ENCODE measurements around the gene HNRNPD. TPM values are rescaled to one million over a fixed set of nuclear protein-coding genes. Genes with fewer than 3 reads are reported as not detected.

HNRNPD gene
- total and polyA plus RNA-seq, 2 of the 13 experiments (the other 11 are each of a cell fraction or from before 2014, with no cell fraction given) = 64.0 to 69.7 TPM

DNA sequence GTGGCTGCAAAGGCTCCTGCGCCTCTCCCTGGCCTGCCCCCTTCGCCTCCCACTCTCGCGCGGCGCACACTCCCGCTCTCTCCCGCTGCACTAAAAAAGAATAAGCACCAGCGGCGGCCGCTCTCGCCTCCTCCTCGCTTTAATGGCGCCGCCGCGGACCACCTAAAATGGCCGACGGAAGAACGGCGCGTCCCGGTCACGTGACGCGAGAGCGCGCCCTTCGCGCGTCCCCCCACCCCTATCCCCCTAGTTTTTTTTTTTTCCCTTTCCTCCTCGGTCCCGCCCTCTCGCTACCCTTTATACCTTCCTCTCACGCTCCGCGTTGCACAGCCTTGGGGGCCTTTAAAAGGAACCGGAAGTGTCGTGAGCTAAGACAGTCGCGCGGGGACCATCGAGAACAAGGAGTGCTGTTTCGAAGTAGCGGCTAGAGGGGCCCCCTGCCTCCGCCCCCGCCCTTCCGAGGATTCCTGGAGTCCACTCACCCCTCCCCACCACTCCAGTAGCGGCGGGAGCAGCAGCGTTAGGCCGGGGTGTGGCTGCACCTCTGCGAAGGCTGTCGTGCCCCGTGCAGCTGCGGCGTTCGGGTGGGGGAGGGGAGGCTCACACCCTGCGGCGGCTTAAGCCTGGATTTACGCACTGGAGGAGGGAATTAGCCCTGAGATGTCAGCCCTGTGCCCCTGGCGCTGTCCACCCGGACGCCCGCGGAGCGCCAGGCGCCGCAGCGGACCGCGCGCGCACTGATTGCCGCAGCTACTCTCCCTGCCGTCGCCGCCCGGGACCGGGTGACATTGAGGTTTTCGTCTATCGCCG is at the start of gene HNRNPD (continued):
- TF ChIP-seq, protein P1, sequence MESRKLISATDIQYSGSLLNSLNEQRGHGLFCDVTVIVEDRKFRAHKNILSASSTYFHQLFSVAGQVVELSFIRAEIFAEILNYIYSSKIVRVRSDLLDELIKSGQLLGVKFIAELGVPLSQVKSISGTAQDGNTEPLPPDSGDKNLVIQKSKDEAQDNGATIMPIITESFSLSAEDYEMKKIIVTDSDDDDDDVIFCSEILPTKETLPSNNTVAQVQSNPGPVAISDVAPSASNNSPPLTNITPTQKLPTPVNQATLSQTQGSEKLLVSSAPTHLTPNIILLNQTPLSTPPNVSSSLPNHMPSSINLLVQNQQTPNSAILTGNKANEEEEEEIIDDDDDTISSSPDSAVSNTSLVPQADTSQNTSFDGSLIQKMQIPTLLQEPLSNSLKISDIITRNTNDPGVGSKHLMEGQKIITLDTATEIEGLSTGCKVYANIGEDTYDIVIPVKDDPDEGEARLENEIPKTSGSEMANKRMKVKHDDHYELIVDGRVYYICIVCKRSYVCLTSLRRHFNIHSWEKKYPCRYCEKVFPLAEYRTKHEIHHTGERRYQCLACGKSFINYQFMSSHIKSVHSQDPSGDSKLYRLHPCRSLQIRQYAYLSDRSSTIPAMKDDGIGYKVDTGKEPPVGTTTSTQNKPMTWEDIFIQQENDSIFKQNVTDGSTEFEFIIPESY (CRISPR knock-in tag; IDR thresholded peaks at IDR 0.05) = peak; percentile 29; the same call in 1 of the 2 replicates
- TF ChIP-seq ZNF383 (CRISPR knock-in tag; IDR thresholded peaks at IDR 0.05; ENCODE audit: borderline replicate concordance) = peak; percentile 97; the same call in 1 of the 2 replicates
- TF ChIP-seq BORCS8-MEF2B (CRISPR knock-in tag; IDR thresholded peaks at IDR 0.05) = peak; percentile 89
- TF ChIP-seq, protein P2, sequence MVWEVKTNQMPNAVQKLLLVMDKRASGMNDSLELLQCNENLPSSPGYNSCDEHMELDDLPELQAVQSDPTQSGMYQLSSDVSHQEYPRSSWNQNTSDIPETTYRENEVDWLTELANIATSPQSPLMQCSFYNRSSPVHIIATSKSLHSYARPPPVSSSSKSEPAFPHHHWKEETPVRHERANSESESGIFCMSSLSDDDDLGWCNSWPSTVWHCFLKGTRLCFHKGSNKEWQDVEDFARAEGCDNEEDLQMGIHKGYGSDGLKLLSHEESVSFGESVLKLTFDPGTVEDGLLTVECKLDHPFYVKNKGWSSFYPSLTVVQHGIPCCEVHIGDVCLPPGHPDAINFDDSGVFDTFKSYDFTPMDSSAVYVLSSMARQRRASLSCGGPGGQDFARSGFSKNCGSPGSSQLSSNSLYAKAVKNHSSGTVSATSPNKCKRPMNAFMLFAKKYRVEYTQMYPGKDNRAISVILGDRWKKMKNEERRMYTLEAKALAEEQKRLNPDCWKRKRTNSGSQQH (CRISPR knock-in tag; IDR thresholded peaks at IDR 0.05; ENCODE audit: low read depth) = peak; percentile 57; the same call in 1 of the 2 replicates
- TF ChIP-seq ZNF530 (CRISPR knock-in tag; IDR thresholded peaks at IDR 0.05; ENCODE audit: low read depth) = no peak
- TF ChIP-seq, protein P3, sequence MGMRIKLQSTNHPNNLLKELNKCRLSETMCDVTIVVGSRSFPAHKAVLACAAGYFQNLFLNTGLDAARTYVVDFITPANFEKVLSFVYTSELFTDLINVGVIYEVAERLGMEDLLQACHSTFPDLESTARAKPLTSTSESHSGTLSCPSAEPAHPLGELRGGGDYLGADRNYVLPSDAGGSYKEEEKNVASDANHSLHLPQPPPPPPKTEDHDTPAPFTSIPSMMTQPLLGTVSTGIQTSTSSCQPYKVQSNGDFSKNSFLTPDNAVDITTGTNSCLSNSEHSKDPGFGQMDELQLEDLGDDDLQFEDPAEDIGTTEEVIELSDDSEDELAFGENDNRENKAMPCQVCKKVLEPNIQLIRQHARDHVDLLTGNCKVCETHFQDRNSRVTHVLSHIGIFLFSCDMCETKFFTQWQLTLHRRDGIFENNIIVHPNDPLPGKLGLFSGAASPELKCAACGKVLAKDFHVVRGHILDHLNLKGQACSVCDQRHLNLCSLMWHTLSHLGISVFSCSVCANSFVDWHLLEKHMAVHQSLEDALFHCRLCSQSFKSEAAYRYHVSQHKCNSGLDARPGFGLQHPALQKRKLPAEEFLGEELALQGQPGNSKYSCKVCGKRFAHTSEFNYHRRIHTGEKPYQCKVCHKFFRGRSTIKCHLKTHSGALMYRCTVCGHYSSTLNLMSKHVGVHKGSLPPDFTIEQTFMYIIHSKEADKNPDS (CRISPR knock-in tag; IDR thresholded peaks at IDR 0.05) = no peak; the same call in 1 of the 2 replicates
- no peak for TF ChIP-seq NFE2L1 (CRISPR knock-in tag; IDR thresholded peaks at IDR 0.05; ENCODE audit: borderline replicate concordance)
- TF ChIP-seq RAD21 (CRISPR knock-in tag; IDR thresholded peaks at IDR 0.05) = peak; percentile 73
- 0 out of 2 replicates have a peak, but pooled peaks have one; percentile 82 for TF ChIP-seq MYNN (CRISPR knock-in tag; IDR thresholded peaks at IDR 0.05; ENCODE audit: low read depth)
- no peak for TF ChIP-seq ZNF549 (CRISPR knock-in tag; IDR thresholded peaks at IDR 0.05)
- TF ChIP-seq TBX2 (CRISPR knock-in tag; IDR thresholded peaks at IDR 0.05; ENCODE audit: borderline replicate concordance) = peak; percentile 98
- TF ChIP-seq, protein P4, sequence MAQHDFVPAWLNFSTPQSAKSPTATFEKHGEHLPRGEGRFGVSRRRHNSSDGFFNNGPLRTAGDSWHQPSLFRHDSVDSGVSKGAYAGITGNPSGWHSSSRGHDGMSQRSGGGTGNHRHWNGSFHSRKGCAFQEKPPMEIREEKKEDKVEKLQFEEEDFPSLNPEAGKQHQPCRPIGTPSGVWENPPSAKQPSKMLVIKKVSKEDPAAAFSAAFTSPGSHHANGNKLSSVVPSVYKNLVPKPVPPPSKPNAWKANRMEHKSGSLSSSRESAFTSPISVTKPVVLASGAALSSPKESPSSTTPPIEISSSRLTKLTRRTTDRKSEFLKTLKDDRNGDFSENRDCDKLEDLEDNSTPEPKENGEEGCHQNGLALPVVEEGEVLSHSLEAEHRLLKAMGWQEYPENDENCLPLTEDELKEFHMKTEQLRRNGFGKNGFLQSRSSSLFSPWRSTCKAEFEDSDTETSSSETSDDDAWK (CRISPR knock-in tag; IDR thresholded peaks at IDR 0.05) = no peak
- TF ChIP-seq, protein P5, sequence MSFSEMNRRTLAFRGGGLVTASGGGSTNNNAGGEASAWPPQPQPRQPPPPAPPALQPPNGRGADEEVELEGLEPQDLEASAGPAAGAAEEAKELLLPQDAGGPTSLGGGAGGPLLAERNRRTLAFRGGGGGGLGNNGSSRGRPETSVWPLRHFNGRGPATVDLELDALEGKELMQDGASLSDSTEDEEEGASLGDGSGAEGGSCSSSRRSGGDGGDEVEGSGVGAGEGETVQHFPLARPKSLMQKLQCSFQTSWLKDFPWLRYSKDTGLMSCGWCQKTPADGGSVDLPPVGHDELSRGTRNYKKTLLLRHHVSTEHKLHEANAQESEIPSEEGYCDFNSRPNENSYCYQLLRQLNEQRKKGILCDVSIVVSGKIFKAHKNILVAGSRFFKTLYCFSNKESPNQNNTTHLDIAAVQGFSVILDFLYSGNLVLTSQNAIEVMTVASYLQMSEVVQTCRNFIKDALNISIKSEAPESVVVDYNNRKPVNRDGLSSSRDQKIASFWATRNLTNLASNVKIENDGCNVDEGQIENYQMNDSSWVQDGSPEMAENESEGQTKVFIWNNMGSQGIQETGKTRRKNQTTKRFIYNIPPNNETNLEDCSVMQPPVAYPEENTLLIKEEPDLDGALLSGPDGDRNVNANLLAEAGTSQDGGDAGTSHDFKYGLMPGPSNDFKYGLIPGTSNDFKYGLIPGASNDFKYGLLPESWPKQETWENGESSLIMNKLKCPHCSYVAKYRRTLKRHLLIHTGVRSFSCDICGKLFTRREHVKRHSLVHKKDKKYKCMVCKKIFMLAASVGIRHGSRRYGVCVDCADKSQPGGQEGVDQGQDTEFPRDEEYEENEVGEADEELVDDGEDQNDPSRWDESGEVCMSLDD (CRISPR knock-in tag; IDR thresholded peaks at IDR 0.05; ENCODE audit: borderline replicate concordance) = no peak; the same call in 1 of the 2 replicates
- peak; percentile 89; the same call in 1 of the 2 replicates for TF ChIP-seq WIZ (CRISPR knock-in tag; IDR thresholded peaks at IDR 0.05)
- TF ChIP-seq SIX1 (CRISPR knock-in tag; IDR thresholded peaks at IDR 0.05; ENCODE audit: borderline replicate concordance) = peak; percentile 34; the same call in 1 of the 2 replicates
- TF ChIP-seq ZFP36L2 (CRISPR knock-in tag; IDR thresholded peaks at IDR 0.05) = no peak
- TF ChIP-seq, protein P6, sequence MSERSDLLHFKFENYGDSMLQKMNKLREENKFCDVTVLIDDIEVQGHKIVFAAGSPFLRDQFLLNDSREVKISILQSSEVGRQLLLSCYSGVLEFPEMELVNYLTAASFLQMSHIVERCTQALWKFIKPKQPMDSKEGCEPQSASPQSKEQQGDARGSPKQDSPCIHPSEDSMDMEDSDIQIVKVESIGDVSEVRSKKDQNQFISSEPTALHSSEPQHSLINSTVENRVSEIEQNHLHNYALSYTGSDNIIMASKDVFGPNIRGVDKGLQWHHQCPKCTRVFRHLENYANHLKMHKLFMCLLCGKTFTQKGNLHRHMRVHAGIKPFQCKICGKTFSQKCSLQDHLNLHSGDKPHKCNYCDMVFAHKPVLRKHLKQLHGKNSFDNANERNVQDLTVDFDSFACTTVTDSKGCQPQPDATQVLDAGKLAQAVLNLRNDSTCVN (CRISPR knock-in tag; IDR thresholded peaks at IDR 0.05; ENCODE audit: borderline replicate concordance) = peak; percentile 24; the same call in 1 of the 2 replicates

Measured in HepG2 (cell line).